ENCODE results near the gene MTUS2. TPM values are rescaled to one million over a fixed set of nuclear protein-coding genes. Genes with fewer than 3 reads are reported as not detected.

Gene MTUS2
- total RNA-seq, result 81.4 TPM
- long read RNA-seq, transcript MTUS2-202 (9 exons, 1,793 nt), result major isoform, 105 of 163 reads
- long read RNA-seq, partial matches to known transcripts, result 13 of 163 reads
- long read RNA-seq, other reads (novel, unspliced or antisense), result 42 of 163 reads

DNA sequence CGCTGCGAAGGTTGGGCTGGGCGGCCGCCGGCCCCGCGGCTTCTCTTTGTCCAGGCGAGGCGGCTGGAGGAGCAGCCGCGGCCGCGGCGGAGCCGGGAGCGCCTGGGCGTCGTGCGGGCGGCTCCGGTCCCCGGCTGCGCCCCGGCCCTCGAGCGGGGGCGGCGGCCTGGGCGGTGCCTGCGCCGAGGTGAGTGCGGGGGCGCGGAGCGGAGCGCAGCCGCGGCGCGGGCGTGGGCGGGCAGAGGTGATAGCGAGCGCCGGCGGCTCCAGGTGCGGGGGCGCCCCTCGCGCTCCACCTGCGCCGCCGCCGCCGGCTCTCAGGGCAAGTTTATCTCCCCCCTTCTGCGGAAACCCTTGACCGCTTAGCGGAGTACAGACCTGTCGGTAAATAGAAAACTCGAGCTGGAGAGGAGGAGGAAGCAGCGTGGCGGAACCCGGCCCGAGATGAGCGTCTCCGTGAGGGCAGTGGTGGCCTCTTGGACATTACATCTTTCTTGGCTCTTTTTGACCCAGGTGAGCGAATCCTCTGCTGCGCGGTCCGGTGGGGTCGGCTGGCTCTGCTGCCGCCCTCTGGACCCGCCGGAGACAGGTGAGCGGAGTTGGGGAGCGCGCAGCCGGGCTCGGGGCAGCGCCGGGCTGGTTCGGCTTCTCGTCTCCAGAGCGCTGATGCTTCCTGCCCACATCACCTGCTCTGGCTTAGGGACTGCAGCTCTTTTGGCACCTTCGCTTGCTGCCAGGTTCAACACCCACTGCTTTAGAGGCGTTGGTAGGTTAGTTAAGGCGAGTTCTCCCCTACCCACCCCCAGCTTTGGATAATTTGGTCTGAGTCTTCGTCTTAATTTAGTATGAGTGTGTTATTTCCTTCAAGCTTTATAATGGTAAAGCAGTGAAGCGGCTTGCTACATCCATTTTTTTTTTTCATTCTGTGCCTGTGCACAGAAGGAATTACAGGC, at the start of gene MTUS2:
TSS of gene MTUS2 (plus strand) at position 241 of the 953 bp plus-strand sequence.
- intact Hi-C loops (cut with DNase I), result loop anchor here (2.0 kb wide), 1 partner anchor 138 kb away; no protein-coding TSS in a partner anchor

DNA sequence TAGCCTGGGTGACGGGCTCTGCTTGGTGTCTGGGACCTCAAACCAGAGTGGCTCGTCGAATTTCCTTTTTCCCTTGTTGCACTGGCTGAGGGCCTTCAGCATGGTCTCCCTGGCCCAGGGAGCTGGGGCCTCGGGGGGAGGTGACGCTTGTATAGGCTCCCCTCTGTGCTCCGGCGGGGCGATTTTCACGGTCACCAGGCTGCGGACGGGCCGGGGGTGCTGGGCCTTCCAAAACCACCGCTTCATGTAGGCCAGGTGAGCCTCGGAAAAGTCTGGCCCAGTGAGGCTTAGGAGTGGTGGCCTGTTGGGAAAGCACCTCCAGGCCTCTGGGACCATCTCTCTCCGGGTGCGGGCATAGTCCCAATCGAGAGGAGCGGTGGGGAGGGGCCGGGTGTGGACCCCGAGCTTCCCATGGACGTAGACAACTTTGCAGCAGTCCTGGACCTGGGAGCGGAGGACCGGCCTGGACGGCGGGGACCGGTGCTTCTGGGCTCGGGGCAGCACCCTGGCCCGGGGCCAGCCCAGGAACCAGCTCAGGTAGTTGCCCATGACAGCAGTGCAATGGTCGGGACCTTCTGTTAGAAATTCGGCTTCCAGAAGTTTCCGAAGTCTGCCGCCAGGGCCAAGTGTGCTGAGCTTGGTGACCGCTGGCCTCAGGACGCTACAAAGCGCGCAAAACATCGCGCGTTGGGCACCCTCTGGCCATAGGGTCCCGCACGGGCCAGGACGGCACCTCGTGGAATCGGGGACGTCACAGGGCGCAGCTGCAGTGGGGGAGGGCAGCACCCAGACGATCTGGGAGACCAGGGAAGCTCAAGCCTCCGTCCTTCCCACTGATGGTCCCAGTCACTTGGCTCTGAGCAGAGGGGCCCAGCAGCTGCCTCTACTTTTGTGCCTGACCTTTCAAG, 41.6 kb upstream of the MTUS2 start:
- intact Hi-C loops (cut with DNase I), result no loop called here
- DNase-seq (ENCODE audit: low spot score), result no peak

More for the DNA sequence above, at the start of gene MTUS2:
- no peak for DNase-seq (ENCODE audit: low spot score)

DNA sequence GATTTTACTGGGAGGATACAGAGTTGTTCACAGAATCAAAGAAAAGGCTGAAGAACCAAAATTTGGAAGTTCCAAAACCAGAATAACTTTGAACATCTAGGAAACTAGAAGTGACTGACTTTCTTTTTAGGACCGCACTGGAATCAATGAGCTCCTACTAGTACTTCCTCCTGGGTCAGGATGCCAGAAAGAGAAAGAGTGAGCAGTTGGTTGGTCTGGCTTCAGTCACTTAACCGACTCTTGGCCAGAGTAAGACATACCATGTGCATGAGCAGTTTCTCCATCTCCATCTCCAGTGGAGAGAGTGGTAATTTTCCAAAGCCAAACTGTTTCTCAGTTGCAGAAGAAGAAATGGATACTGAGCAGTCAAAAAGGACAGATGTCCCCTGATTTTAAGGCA, 27.1 kb upstream of the MTUS2 start:
- no peak for DNase-seq (ENCODE audit: low spot score)
- intact Hi-C loops (cut with DNase I), result no loop called here

DNA sequence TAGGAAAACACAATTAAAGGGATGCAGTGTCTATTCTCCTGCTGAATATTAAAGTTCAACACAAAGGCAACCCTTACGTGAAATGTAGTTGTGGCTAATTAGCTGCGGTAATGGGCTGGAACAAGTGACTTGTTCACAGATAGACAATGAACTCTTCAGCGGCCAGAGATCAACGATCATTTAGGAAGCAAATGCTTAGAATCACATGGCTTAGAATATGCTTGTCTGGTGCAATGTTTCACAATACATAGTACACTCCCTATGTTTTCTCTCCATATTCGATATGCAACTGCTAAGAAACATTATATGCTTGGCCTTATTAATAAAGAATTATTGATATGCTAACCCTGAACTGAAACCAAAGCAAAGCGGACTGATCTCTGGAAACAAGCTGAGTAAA, 25.7 kb upstream of the MTUS2 start:
- no peak for DNase-seq (ENCODE audit: low spot score)
- intact Hi-C loops (cut with DNase I), result no loop called here

DNA sequence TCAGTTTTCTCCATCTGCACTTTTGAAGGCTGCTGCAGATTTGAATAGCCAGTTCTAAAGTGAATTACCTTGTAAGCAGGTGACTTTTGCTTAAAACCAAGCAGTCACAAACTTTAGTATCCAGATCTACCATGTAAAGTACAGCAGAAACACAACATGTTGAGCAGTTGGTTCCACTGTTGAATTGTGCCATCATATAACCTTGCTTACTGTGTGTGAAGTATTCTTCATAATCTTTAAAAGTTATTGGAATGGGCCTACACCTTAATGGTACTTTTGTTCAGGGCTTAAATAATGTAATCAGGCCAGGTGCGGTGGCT, 23.2 kb upstream of the MTUS2 start:
- DNase-seq (ENCODE audit: low spot score), result no peak
- intact Hi-C loops (cut with DNase I), result loop anchor here (1.0 to 5.0 kb wide), 2 partner anchors 79 to 115 kb away; partner anchors contain the start of gene SLC46A3

DNA sequence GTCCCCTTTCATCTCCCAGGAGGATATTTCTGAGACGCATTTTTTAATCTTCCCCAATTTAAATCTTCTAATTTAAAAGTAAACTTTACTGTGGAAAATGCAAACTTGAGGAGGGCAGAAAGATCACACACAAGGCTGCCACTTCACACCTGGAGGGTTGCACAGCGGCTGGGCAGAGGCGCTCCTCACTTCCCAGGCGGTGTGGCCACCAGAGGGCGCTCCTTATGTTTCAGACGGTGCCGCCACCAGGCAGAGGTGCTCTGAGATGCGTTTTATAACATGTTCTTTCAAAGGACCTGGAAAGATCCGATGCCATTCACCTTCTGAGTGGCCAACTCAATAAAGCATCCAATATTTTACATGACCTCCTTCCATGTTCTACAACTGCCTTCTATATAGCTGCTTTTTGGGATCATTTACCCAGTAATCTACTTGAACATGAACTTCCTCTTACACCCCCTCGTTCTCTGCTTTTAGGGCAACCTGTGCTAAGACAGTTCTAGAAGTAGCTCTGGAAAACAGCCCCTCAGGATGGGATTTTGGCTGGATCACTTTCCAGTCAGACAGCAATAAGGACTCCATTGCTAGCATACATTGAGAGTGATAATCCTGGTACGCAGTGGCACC, 14.8 kb upstream of the MTUS2 start:
- intact Hi-C loops (cut with DNase I), result no loop called here
- DNase-seq (ENCODE audit: low spot score), result no peak

DNA sequence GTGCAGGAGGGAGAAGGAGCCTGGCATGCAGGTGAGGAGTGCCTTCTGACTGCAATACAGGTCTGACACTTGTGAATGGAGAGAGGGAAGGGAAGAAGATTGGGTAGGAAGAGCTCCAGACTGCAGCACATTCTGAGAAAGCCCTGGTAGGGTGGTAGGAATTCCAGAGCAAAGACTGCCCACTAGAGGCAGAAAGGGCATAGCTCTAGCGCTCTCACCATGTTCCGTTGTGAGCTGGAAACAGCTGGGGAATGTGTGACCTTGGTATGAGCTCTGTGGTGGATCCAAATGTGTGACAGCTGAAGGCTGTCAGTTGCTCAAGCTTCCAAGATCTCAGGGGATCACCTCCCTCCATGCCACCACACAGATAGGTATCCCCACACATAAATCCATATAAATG, 2.9 kb upstream of the MTUS2 start:
- no peak for DNase-seq (ENCODE audit: low spot score)
- intact Hi-C loops (cut with DNase I), result loop anchor here (5.0 kb wide), 2 partner anchors 445 to 545 kb away; no protein-coding TSS in a partner anchor

DNA sequence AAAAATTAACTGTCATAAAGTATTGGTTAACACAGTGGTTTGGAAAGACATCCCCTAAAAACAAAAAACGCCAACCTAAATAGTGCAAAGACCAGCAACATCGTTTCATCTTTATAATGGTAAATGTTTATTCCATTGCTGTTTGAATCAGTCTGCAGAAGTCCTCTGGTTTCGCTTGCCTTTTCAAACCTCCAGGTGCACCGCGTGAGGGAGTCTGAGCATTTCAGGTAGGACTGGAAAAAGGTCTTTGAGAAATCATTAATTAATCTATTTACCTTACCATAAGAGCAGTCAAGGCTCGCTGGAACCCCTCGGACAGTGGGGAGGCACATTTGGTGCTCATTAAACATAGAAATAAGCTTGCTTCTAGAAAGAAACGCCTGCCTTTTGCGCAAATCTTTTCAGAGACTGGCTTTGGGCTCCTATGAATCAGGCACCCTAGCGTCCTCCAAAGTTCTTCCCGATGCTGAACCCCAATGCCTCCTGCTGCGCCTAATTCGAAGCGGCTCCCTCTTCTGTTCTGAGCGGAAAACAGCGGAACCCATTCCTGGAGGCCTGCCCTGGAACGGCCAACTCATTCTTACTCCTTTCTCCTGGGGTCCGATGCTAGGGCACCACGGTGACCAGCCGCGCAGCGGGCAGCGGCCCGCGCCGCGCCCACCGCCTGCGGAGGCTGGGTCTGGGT, 951 bp upstream of the MTUS2 start:
- intact Hi-C loops (cut with DNase I), result loop anchor here (5.0 kb wide), 2 partner anchors 443 to 543 kb away; no protein-coding TSS in a partner anchor
- no peak for DNase-seq (ENCODE audit: low spot score)

DNA sequence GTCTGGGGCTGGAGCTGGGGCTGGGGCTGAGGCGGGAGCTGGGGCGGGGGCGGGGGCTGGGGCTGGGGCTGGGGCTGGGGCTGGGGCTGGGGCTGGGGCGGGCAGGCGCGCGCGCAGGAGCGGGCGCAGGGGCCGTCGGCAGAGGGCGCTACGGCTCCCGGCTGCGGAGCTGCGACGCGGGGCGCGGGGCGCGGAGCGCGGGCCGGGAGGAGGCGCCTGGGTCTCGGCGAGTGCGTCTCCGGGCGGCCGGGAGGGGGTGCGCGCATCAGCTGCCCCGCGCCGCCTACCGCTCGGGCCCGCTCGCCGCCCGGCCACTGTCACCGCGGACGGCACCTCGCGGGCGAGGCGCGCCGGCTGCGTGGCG, 422 bp upstream of the MTUS2 start:
- intact Hi-C loops (cut with DNase I), result loop anchor here (2.0 to 5.0 kb wide), 3 partner anchors 139 to 543 kb away; no protein-coding TSS in a partner anchor
- no peak for DNase-seq (ENCODE audit: low spot score)

DNA sequence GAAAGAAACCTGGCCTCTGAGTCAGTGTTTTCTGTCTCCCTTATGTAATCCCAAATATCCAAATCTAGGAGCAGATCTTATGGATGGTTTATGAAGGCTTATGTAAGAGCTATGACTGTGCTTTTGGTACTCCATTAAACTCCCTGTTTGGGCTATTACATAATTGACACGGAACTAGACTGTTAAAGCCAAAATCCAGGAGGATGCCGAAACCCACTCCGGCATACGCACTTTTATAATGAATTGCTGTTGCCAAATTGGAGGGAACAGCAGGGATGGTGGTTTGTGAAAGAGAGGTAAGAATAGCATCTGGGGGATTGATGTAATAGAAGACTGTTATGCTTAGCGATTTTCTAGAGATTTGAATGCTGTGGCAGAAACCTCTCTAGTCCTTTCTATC, 2.0 kb downstream of the MTUS2 start:
- intact Hi-C loops (cut with DNase I), result no loop called here
- no peak for DNase-seq (ENCODE audit: low spot score)

DNA sequence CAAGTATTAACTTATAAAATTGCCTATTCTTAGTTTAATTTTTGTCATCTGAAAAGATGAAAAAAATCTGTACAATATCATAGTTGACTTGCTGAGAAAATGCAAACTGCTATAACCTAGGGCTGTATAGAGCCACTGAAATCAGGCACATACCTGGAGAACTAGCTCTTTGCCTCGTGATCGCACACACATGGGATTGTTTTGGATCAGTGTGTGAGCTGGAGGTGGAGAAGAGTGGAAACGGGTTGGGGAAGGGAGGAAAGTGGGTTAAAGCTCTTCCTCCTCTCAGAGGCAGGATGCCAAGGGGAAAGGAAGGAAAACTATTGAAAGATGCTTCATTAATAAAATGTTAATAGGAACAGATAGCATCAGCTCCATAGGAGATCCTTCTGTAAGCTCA, 2.7 kb downstream of the MTUS2 start:
- no peak for DNase-seq (ENCODE audit: low spot score)
- intact Hi-C loops (cut with DNase I), result no loop called here

DNA sequence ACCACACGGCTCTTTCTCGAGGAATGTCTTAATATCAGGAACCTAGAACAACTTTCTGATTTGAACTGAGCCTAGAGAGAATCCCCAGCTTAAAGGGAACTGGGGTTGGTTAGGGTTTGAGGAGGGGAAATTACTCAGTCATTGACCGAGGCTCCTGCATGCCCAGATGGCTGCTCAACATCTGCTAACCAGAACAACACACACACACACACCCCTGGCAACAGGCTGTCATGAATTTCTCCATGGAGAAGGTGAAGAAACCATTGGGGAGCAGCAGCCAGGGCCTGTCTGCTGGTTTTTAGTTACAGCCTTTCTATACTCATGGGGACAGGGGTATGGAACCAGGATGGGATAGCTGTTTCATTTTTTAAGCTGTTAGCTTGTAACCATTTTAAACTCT, 5.2 kb downstream of the MTUS2 start:
- intact Hi-C loops (cut with DNase I), result no loop called here
- no peak for DNase-seq (ENCODE audit: low spot score)

DNA sequence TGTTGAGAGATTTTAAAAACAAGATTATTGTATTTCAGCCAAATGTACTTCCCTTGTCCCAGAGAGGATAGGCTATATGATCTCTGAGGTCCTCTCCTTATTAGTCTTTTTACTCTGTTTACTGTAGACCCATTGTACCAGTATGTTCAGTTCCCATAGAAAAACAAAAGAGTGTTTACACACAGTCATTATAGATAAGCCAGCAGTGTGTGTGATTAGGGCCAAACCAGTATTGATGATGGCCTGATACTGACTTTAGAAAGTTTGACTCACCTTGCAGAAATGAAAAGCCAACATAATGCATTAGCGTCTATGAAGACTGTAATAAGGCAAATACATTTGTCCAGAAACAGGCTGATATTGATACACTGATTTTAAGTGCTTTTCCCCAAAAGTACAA, 6.2 kb downstream of the MTUS2 start:
- DNase-seq (ENCODE audit: low spot score), result no peak
- intact Hi-C loops (cut with DNase I), result no loop called here

DNA sequence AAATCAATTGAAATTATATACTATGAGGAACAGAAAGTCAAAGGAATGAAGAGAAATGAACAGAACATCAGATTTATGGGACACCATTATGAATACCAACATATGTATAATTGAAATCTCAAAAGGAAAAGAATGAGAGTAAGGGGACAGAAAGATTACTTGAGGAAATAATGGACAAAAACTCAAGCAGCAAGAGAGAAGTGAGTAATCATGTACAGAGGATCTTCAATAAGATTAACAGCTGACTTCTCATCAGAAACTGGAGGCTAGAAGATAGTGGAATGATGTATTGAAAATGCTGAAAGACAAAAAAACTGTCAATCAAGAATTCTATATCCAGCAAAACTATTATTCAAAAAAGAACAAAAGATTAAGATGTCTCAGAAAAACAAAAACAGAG, 10.4 kb downstream of the MTUS2 start:
- intact Hi-C loops (cut with DNase I), result no loop called here
- DNase-seq (ENCODE audit: low spot score), result no peak

DNA sequence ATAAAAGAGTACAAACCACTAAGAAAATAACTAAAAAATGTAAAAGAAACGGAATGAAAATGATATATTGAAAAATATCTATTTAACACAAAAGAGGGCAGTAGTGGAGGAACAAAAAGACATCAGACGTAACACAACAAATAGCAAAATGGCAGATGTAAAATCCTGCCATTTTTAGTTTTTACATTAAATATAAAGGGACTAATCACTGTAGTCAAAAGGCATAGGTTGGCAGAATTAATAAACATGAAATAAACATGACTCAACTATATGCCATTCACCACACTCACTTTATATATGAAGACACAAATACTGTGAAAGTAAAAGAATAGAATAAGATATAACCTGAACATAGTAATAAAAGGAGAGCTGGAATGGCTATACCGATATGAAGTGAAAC, 11.0 kb downstream of the MTUS2 start:
- no peak for DNase-seq (ENCODE audit: low spot score)
- intact Hi-C loops (cut with DNase I), result no loop called here

DNA sequence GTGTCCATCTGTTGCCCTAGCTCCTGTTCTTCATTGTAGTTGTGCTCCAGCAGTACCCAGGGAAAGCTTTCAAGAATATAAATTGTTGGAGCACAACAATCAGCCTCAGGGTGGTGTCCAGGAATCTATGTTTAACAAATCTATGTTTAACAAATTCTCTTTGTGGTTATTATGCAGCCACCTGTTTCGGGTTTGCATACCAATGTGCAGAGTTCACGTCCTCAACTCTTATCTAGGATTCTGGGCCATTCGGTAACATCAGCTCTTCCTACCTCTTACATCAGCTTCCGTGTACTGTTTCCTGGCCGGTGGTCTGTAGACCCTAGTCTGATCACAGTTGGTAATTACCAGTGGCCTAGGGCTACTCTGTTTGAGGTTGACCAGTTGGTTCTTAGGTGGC, 17.0 kb downstream of the MTUS2 start:
- no peak for DNase-seq (ENCODE audit: low spot score)
- intact Hi-C loops (cut with DNase I), result no loop called here

DNA sequence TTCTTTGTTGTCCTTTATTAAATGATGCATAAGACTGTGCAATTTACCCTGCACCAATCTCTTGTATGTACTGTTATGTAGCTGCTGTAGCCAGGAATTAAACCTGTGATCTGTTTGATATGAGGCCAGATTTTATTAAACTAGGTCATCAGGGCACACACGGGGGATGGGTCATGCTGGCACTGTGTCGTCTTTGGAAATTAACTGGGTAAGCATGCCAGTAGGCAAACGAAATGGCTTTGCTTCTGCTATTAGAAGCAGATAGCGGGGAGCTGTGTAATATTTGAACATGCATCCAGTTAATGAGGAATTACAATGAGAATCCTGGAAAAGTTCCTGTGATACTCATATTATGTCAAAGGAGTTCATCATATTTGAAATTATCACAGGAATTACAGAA, 23.5 kb downstream of the MTUS2 start:
- intact Hi-C loops (cut with DNase I), result no loop called here
- DNase-seq (ENCODE audit: low spot score), result no peak

DNA sequence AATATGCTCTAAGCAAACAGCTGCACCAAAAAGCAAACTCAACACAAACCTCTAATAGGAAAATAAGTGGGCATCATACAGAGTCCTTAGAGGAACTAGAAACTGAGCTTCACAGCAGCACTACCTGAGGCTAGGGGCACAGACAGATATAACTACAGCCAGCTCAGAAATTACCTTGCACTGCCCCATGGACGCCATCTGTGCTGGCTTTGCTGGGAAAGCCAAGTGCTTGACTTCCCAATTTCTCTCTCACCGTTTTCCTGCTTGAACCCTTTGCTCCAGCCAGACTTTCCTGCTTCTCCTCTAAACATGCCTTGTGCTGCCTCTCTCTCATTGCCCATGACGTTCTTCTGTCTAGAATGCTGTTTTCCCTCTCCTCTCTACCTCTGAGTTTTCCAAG, 29.3 kb downstream of the MTUS2 start:
- intact Hi-C loops (cut with DNase I), result no loop called here
- no peak for DNase-seq (ENCODE audit: low spot score)

DNA sequence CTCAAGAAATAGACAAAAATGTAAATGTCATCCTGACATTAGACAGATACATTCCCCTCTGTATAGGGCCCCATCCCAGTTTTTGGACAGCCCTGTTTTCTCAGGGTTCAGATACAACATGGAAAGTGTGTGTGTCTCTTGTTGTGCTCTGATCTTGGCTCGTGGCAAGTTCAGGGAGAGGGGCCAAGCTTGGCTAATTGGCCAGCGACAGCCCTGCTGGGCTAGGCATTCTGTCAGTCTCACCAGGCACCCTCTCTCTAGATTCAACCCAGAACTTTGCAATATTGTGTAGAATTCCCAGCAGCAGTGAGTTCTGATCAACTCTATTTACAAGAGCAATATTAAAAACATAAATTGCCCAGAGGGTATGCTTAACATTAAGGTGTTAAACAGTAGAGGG, 30.1 kb downstream of the MTUS2 start:
- intact Hi-C loops (cut with DNase I), result no loop called here
- no peak for DNase-seq (ENCODE audit: low spot score)
